GM21526 (cell line): ENCODE results near the gene CHST5.
"Not testable (repeated sequence)": the region's sequence is repeated elsewhere in the genome, so short reads cannot be mapped to it uniquely, and the experiment has no call there.

Experiments
- ATAC-seq: cut with Tn5 transposase; IDR thresholded peaks from one replicate; pipeline ENCODE4 v1.9.1; 2021; ENCODE audit warnings: moderate library complexity; ENCODE audit not compliant: unreplicated experiment, low FRiP score

Gene CHST5

GRCh38 chr16:75555213-75555706 lies 19.4 kb upstream of the CHST5 start:
- ATAC-seq, result peak; percentile 23

- ATAC-seq, result no peak
These were observed 17.0 kb upstream of the CHST5 start for GRCh38 chr16:75552951-75553350.

- no peak for ATAC-seq
These were observed 14.3 kb upstream of the CHST5 start for GRCh38 chr16:75550211-75550662.

GRCh38 chr16:75548456-75548855 lies 12.5 kb upstream of the CHST5 start:
- not testable (repeated sequence) for ATAC-seq

GRCh38 chr16:75546293-75546692 lies 10.4 kb upstream of the CHST5 start:
- ATAC-seq, result no peak

- not testable (repeated sequence) for ATAC-seq
These were observed 10.0 kb upstream of the CHST5 start for GRCh38 chr16:75545879-75546278.

- not testable (repeated sequence) for ATAC-seq
These were observed 6.6 kb upstream of the CHST5 start for GRCh38 chr16:75542462-75542861.

GRCh38 chr16:75541236-75541635 lies 5.3 kb upstream of the CHST5 start:
- no peak for ATAC-seq

GRCh38 chr16:75538882-75539565 lies 3.1 kb upstream of the CHST5 start:
- ATAC-seq, result not testable (repeated sequence)

- ATAC-seq, result no peak
These were observed 1.9 kb upstream of the CHST5 start for GRCh38 chr16:75537776-75538175.

- no peak for ATAC-seq
These were observed 581 bp downstream of the CHST5 start for GRCh38 chr16:75535211-75535843.

- ATAC-seq, result no peak
These were observed 1.2 kb downstream of the CHST5 start for GRCh38 chr16:75534560-75535205.

- ATAC-seq, result no peak
These were observed 3.1 kb downstream of the CHST5 start for GRCh38 chr16:75532791-75533190.

- ATAC-seq, result no peak
These were observed 3.7 kb downstream of the CHST5 start for GRCh38 chr16:75532142-75532765.

GRCh38 chr16:75529959-75530358 lies 5.9 kb downstream of the CHST5 start:
- ATAC-seq, result no peak

- ATAC-seq, result no peak
These were observed 6.6 kb downstream of the CHST5 start for GRCh38 chr16:75529056-75529905.

- no peak for ATAC-seq
These were observed 8.0 kb downstream of the CHST5 start for GRCh38 chr16:75527825-75528299.

- ATAC-seq, result no peak
These were observed 9.7 kb downstream of the CHST5 start for GRCh38 chr16:75526032-75526790.

- ATAC-seq, result no peak
These were observed 16.7 kb downstream of the CHST5 start for GRCh38 chr16:75519175-75519574.
